Suprapubic skin (tissue), 4 donors: ENCODE measurements around the gene SPRR1A. TPM values are rescaled to one million over a fixed set of nuclear protein-coding genes. Genes with fewer than 3 reads are reported as not detected.

Experiments
- DNase-seq, 2 donors: peaks; one replicate each; pipeline ENCODE4 v3.0.0-alpha.2; 2019; ENCODE audit warnings: low spot score in 2 of 2
- H3K27ac ChIP-seq: fragments of 200-600 bp; sonication (generic); one replicate; pipeline ENCODE4 v1.5.1; 2019
- H3K27me3 ChIP-seq: fragments of 200-600 bp; sonication (generic); one replicate; pipeline ENCODE4 v1.5.1; 2019
- H3K36me3 ChIP-seq: fragments of 200-600 bp; sonication (generic); one replicate; pipeline ENCODE4 v1.5.1; 2019
- H3K4me1 ChIP-seq: fragments of 200-600 bp; sonication (generic); one replicate; pipeline ENCODE4 v1.5.1; 2019
- H3K4me3 ChIP-seq: fragments of 200-600 bp; sonication (generic); one replicate; pipeline ENCODE4 v1.5.1; 2019; ENCODE audit warnings: mild to moderate bottlenecking
- H3K9me3 ChIP-seq: fragments of 200-600 bp; sonication (generic); one replicate; pipeline ENCODE4 v1.5.1; 2019
- CTCF ChIP-seq, 2 donors: fragments of 200-600 bp in 1 of 2; fragments of 450-650 bp in 1 of 2; sonication (generic) in 1 of 2; IDR thresholded peaks; one replicate each; pipeline ENCODE4 v1.5.1; 2016 to 2019; ENCODE audit warnings: antibody characterized with exemption in 2 of 2, mild to moderate bottlenecking in 1 of 2, moderate library complexity in 1 of 2
- EP300 ChIP-seq: sonication (generic); formaldehyde crosslinking; IDR thresholded peaks from one replicate; pipeline ENCODE4 v1.6.1; 2017; ENCODE audit warnings: antibody characterized with exemption
- POLR2A ChIP-seq, 2 donors: fragments of 450-650 bp; IDR thresholded peaks; one replicate each; pipeline ENCODE4 v1.6.1; 2017; ENCODE audit warnings: antibody characterized with exemption in 2 of 2, mild to moderate bottlenecking in 2 of 2, moderate library complexity in 2 of 2
- POLR2AphosphoS5 ChIP-seq, 3 donors: sonication (generic); formaldehyde crosslinking; IDR thresholded peaks; one replicate each; pipeline ENCODE4 v1.6.1; 2017; ENCODE audit warnings: antibody characterized with exemption in 3 of 3
- WGBS: methylation state at CpG from one replicate; pipeline ENCODE4 v1.1.5; 2018; 5-methylcytosine and 5-hydroxymethylcytosine counted together
- total RNA-seq, 4 donors: library from RNA; depleted of rRNA; stranded (reverse); fragments of >200 nt; gene quantifications; one replicate each; pipeline ENCODE4 v1.1.0, GENCODE V29; 2016

Gene SPRR1A
- total RNA-seq, 4 donors from 2014 or later, result 66.5 TPM; not detected in 3

DNA sequence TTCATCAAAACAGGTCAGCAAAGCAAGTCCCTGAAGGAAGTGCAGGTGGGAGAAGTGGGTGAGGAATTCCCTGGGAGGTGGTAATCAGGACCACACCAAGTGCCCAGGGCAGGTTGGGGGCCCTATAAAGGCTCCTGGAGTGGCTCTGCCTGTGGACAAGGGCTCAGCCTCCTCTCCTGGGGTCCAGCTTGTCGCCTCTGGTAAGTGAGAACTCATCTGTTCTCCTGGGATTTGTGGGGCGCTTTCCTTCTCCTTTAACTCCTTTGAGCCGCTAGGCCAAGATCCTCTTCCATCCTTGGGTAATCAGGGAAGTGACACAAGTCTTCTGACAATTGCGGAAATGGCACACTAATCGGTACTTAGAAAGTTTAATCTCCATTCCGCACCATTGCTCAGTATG lies 13.4 kb upstream of the SPRR1A start, which contains the start of gene SPRR4:
Gene SPRR4, plus strand, starts transcription at position 154 of the 400 bp plus-strand sequence. CDS start 1,243 bp downstream, outside the sequence.
- DNase-seq, result no peak
- no peak for TF ChIP-seq CTCF (IDR thresholded peaks at IDR 0.05)
- no peak for TF ChIP-seq POLR2AphosphoS5 (IDR thresholded peaks at IDR 0.05)
- no peak for TF ChIP-seq EP300
- TF ChIP-seq POLR2A (IDR thresholded peaks at IDR 0.05), result no peak
- WGBS, result 94% methylated on average over 6 of the region's 6 CpGs
- H3K4me3 ChIP-seq, result no peak within 1 kb of the TSS
- no peak within 1 kb of the TSS for H3K27ac ChIP-seq
- no peaks in the 10 kb centered on the region for H3K27me3 ChIP-seq
- no peaks in the 10 kb centered on the region for H3K9me3 ChIP-seq
- no peaks in the 10 kb centered on the region for H3K36me3 ChIP-seq
- H3K4me1 ChIP-seq, result peaks cover 5% of the 10 kb centered on the region

DNA sequence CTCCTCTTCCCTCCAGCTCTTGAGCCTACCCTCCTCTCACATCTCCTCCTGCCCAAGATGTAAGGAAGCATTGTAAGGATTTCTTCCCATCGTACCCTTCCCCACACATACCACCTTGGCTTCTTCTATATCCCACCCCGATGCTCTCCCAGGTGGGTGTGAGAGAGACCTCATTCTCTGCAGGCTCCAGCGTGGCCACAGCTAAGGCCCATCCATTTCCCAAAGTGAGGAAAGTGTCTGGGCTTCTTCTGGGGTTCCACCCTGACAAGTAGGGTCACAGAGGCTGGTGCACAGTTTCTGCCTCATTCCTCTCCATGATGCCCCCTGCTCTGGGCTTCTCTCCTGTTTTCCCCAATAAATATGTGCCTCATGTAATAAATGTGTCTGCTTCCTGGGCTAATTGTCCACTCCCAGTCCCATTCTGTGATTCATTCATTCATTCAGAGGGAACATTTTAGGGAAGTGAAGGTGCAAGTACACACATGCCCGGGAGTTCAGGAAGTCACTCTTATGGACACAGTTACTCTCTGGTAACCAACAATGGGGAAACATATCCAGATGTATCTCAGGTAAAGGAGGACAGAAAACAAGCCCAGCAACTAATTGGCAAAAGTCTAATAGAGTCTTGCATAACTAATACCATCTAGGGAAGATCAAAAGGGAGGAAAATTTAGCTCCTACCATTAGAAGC lies 11.5 kb upstream of the SPRR1A start:
- H3K4me1 ChIP-seq, result peaks cover 3% of the 10 kb centered on the region
- 86% methylated on average over 4 of the region's 4 CpGs for WGBS
- no peak overlapping the region for H3K27ac ChIP-seq
- H3K36me3 ChIP-seq, result no peaks in the 10 kb centered on the region
- H3K9me3 ChIP-seq, result no peaks in the 10 kb centered on the region
- no peak for TF ChIP-seq POLR2A (IDR thresholded peaks at IDR 0.05)
- TF ChIP-seq EP300, result no peak
- no peak for TF ChIP-seq POLR2AphosphoS5 (IDR thresholded peaks at IDR 0.05)
- no peak for TF ChIP-seq CTCF (IDR thresholded peaks at IDR 0.05)
- H3K4me3 ChIP-seq, result no peak overlapping the region
- DNase-seq, result no peak
- H3K27me3 ChIP-seq, result no peaks in the 10 kb centered on the region

DNA sequence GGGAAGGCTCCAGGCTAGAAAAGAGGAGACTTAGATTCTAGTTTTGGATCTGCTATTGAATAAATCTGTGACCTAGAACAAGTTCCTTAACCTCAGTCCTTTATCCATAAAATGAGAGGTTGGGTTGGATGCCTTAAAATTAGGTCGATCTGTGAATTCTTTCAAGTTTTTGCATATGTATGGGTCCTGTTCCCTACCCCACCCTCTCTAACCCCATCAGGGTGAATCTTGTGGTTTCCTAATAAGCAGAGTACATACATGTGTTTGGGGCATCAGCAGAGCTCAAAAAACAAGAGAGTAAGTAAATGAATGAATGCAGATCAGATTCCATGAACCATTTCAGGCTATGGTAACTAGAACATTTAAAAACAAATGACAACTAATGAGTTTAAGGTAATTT lies 7.2 kb upstream of the SPRR1A start:
- no peaks in the 10 kb centered on the region for H3K36me3 ChIP-seq
- DNase-seq, result no peak
- 70% methylated on average over 1 of the region's 1 CpG for WGBS

GRCh38 chr1:152977614-152978013 lies 6.3 kb upstream of the SPRR1A start:
- TF ChIP-seq CTCF (IDR thresholded peaks at IDR 0.05), result no peak
- no peak for TF ChIP-seq EP300
- TF ChIP-seq POLR2AphosphoS5 (IDR thresholded peaks at IDR 0.05), result no peak
- TF ChIP-seq POLR2A (IDR thresholded peaks at IDR 0.05), result no peak
- H3K27me3 ChIP-seq, result peaks cover 4% of the 10 kb centered on the region
- DNase-seq, result no peak
- H3K9me3 ChIP-seq, result no peaks in the 10 kb centered on the region
- H3K27ac ChIP-seq, result no peak overlapping the region
- no peak overlapping the region for H3K4me3 ChIP-seq
- peaks cover 1% of the 10 kb centered on the region for H3K4me1 ChIP-seq
- no peaks in the 10 kb centered on the region for H3K36me3 ChIP-seq

More for the DNA sequence above, 7.2 kb upstream of the SPRR1A start:
- no peak overlapping the region for H3K4me3 ChIP-seq
- H3K27ac ChIP-seq, result no peak overlapping the region
- no peaks in the 10 kb centered on the region for H3K9me3 ChIP-seq
- no peak for TF ChIP-seq CTCF (IDR thresholded peaks at IDR 0.05)
- no peak for TF ChIP-seq POLR2AphosphoS5 (IDR thresholded peaks at IDR 0.05)
- no peak for TF ChIP-seq POLR2A (IDR thresholded peaks at IDR 0.05)
- H3K4me1 ChIP-seq, result no peaks in the 10 kb centered on the region
- peaks cover 4% of the 10 kb centered on the region for H3K27me3 ChIP-seq

DNA sequence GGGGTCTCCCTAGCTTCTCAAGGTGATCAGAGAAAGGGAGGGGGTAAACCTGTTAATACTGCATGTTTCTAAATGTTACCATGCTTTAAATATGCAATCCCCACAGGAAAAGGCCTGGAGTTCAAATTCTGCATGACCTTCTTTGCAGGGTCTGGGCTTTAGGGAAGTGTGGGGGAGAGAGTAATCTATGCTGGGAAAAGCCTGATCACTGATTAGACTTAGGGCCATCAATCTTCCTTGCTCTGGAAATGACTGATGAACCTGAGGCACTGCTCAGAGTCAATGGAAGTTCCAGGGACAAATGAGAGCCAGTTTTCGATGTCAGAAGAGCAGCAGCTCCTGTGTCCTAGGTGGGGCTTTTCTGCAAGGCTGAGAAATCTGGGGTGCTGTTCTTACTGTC lies 3.2 kb upstream of the SPRR1A start:
- Histone ChIP-seq H3K4me3 (no peak overlapping the region), H3K27me3 (peaks cover 4% of the 10 kb centered on the region), H3K36me3 (no peaks in the 10 kb centered on the region), H3K9me3 (no peaks in the 10 kb centered on the region), H3K4me1 (peaks cover 10% of the 10 kb centered on the region), H3K27ac (peak overlapping the region; percentile 51)
- TF ChIP-seq CTCF (IDR thresholded peaks at IDR 0.05) (no peak), EP300 (no peak), POLR2A (IDR thresholded peaks at IDR 0.05) (no peak), POLR2AphosphoS5 (IDR thresholded peaks at IDR 0.05) (no peak)
- no peak for DNase-seq
- 100% methylated on average over 1 of the region's 1 CpG for WGBS
